Body of pancreas (tissue), 4 donors: ENCODE data around the gene ATXN1. TPM values are rescaled to one million over a fixed set of nuclear protein-coding genes. Genes with fewer than 3 reads are reported as not detected.

ENCODE experiments used
- ATAC-seq: fragments of 150-250 bp; one replicate; pipeline ENCODE4 v1.9.1; 2016
- DNase-seq, 4 donors: peaks; one replicate each; pipeline ENCODE4 v3.0.0-alpha.2; 2019
- H3K27ac ChIP-seq, 4 donors: fragments of 200-600 bp; sonication (generic); 1 replicate in 3 of 4; 2 replicates in 1 of 4; pipeline versions ENCODE4 v1.5.1 to v1.6.1; 2016 to 2019; ENCODE audit warnings: mild to moderate bottlenecking in 1 of 4, mixed read lengths in 1 of 4, moderate library complexity in 1 of 4
- H3K27me3 ChIP-seq, 2 donors: fragments of 200-600 bp; sonication (generic); one replicate each; pipeline ENCODE4 v1.6.0; 2016; ENCODE audit warnings: mild to moderate bottlenecking in 1 of 2
- H3K36me3 ChIP-seq, 2 donors: fragments of 200-600 bp; sonication (generic); replicated peaks in 1 of 2; 2 replicates each; pipeline ENCODE4 v1.5.1; 2016; ENCODE audit warnings: low read depth in 2 of 2; ENCODE audit not compliant: insufficient read depth in 1 of 2
- H3K4me1 ChIP-seq: fragments of 200-600 bp; sonication (generic); one replicate; pipeline ENCODE4 v1.6.0; 2016
- H3K4me3 ChIP-seq, 2 donors: fragments of 200-600 bp; sonication (generic); 1 replicate in 1 of 2; 2 replicates in 1 of 2; pipeline ENCODE4 v1.5.1; 2016 to 2019
- H3K9me3 ChIP-seq, 3 donors: fragments of 200-600 bp; sonication (generic); 1 replicate in 2 of 3; 2 replicates in 1 of 3; pipeline ENCODE4 v1.5.1; 2016
- POLR2A ChIP-seq, 3 donors: fragments of 450-650 bp; IDR thresholded peaks; one replicate each; pipeline ENCODE4 v1.6.1; 2016; ENCODE audit warnings: antibody characterized with exemption in 3 of 3, mild to moderate bottlenecking in 2 of 3
- WGBS, 2 donors: methylation state at CpG; one replicate each; pipeline ENCODE4 v1.1.5; 2017; 5-methylcytosine and 5-hydroxymethylcytosine counted together
- intact Hi-C: fragments of 100-400 bp; cut with DNase I; formaldehyde crosslinking; loops from one replicate; pipeline ENCODE4 v1.15.1; 2023
- total RNA-seq, 2 donors: library from RNA; depleted of rRNA; stranded (reverse); fragments of >200 nt; gene quantifications; one replicate each; pipeline ENCODE4 v1.1.0, GENCODE V29; 2016
- TF ChIP-seq, protein P1 (sequence below), 7 experiments: fragments of 450-650 bp in 4 of 7; fragments of 200-600 bp in 3 of 7; sonication (generic) in 3 of 7; IDR thresholded peaks; one replicate each; pipeline ENCODE4 v1.5.1; 2016 to 2019; ENCODE audit warnings: antibody characterized with exemption in 7 of 7

The ATXN1 gene
- total RNA-seq, 2 donors from 2014 or later, result 24.6 to 24.7 TPM

DNA sequence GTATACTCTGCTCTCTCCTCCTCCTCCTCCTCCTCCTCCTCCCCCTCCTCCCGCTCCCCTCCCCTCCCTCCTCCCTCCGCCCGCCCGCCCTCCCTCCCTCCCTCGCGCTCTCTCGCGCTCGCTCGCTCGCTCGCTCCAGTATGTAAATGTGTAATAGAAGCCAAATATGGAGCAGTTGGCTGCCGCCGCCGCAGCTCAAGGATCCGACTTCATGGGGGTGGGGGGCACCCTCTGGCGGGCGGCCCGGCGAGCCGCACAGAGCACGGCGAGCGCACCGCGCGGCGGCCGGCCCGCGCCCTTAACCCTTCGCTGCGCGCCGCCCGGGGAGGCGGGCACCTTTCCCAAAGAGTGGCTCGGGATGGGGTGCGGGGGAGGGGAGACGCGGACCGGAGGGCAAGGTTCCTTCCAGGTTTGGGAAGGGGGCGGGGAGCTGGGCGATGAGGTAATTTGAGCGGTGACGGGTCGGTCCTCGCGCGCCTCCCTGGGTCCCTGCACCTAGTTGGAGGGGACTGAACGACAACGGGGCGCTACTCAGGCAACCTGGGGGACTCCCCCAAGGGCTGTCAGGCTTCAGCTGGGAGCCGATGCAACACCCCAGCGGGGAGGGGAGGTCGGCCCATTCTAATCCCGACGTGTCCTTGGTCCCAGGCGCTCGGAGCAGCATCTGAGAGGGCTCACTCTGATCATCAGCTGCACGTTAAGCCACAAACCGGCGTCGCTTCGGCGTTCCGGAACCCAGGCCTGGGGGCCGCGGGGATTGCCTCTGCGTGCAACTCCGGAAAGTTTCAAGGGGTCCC lies 409 bp upstream of the ATXN1 start:
- DNase-seq (peak; percentile 92 to 94 (median 93)), ATAC-seq (peak; percentile 69)
- Histone ChIP-seq H3K27ac (peak overlapping the region; percentile 93 to 99 (median 97)), H3K27me3 (no peaks in the 10 kb centered on the region), H3K4me3 (peak overlapping the region; percentile 58 to 60), H3K4me1 (peaks cover 12% of the 10 kb centered on the region), H3K36me3 (no peaks in the 10 kb centered on the region), H3K9me3 (no peaks in the 10 kb centered on the region)
- intact Hi-C loops, result no loop called here
- WGBS, 2 donors, result 0% methylated on average over 3 to 39 of the region's 71 CpGs
- peak; percentile 70 to 82 (median 75) for TF ChIP-seq POLR2A (IDR thresholded peaks at IDR 0.05)
- TF ChIP-seq, protein P1, sequence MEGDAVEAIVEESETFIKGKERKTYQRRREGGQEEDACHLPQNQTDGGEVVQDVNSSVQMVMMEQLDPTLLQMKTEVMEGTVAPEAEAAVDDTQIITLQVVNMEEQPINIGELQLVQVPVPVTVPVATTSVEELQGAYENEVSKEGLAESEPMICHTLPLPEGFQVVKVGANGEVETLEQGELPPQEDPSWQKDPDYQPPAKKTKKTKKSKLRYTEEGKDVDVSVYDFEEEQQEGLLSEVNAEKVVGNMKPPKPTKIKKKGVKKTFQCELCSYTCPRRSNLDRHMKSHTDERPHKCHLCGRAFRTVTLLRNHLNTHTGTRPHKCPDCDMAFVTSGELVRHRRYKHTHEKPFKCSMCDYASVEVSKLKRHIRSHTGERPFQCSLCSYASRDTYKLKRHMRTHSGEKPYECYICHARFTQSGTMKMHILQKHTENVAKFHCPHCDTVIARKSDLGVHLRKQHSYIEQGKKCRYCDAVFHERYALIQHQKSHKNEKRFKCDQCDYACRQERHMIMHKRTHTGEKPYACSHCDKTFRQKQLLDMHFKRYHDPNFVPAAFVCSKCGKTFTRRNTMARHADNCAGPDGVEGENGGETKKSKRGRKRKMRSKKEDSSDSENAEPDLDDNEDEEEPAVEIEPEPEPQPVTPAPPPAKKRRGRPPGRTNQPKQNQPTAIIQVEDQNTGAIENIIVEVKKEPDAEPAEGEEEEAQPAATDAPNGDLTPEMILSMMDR (IDR thresholded peaks at IDR 0.05), result peak in 3 of 7 experiments; percentile 5 to 49 (median 42)

GRCh38 chr6:16759646-16760515 lies 1.4 kb downstream of the ATXN1 start:
- H3K36me3 ChIP-seq, result no peaks in the 10 kb centered on the region
- ATAC-seq (peak; percentile 58), DNase-seq (peak; percentile 85 to 90 (median 89))
- no peaks in the 10 kb centered on the region for H3K9me3 ChIP-seq
- TF ChIP-seq, protein P1 (IDR thresholded peaks at IDR 0.05), result peak in 4 of 7 experiments; percentile 13 to 26 (median 22)
- TF ChIP-seq POLR2A (IDR thresholded peaks at IDR 0.05), result peak; percentile 93 to 96 (median 95)
- 0% methylated on average over 45 to 87 of the region's 87 CpGs for WGBS, 2 donors
- intact Hi-C loops, result loop anchor here (5.0 kb wide), 1 partner anchor 423 kb away; no protein-coding TSS in a partner anchor
- H3K27ac ChIP-seq, result peak overlapping the region; percentile 93 to 99 (median 97)
- peaks cover 18% of the 10 kb centered on the region for H3K4me1 ChIP-seq
- H3K27me3 ChIP-seq, result no peaks in the 10 kb centered on the region
- peak overlapping the region; percentile 60 to 73 for H3K4me3 ChIP-seq

DNA sequence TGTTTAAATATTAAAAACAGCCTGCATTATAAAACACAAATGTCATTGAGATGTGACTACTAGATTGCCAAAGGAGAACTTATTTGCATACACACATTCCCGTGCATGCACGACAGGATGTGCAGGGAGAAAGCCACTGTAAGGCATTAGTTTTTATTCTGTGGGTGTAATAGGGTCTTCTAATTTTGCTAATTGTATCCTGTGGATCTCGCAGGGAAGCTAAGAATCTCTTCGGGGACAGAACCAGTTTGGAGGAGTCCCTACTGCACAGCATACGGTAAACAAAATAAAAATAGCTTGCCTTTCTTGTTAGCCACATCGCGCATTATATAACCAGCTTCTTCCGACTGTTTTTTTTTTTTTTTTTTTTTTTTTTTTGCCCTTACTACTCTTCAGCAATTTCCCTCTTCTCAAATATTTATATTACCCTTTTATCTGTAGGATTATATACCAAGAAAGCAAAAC lies 2.0 kb downstream of the ATXN1 start:
- H3K27ac ChIP-seq, result peak overlapping the region in 3 of 4 donors; percentile 93 to 99 (median 97)
- H3K27me3 ChIP-seq, result no peaks in the 10 kb centered on the region
- WGBS, 2 donors, result 1% methylated on average over 8 of the region's 8 CpGs
- no peaks in the 10 kb centered on the region for H3K36me3 ChIP-seq
- DNase-seq (peak in 2 of 4 donors; percentile 26 to 27), ATAC-seq (no peak)
- no peaks in the 10 kb centered on the region for H3K9me3 ChIP-seq
- intact Hi-C loops, result loop anchor here (5.0 kb wide), 1 partner anchor 422 kb away; no protein-coding TSS in a partner anchor
- peak overlapping the region; percentile 60 to 73 for H3K4me3 ChIP-seq
- TF ChIP-seq POLR2A (IDR thresholded peaks at IDR 0.05), result no peak
- TF ChIP-seq, protein P1 (IDR thresholded peaks at IDR 0.05), result no peak
- H3K4me1 ChIP-seq, result peaks cover 24% of the 10 kb centered on the region

DNA sequence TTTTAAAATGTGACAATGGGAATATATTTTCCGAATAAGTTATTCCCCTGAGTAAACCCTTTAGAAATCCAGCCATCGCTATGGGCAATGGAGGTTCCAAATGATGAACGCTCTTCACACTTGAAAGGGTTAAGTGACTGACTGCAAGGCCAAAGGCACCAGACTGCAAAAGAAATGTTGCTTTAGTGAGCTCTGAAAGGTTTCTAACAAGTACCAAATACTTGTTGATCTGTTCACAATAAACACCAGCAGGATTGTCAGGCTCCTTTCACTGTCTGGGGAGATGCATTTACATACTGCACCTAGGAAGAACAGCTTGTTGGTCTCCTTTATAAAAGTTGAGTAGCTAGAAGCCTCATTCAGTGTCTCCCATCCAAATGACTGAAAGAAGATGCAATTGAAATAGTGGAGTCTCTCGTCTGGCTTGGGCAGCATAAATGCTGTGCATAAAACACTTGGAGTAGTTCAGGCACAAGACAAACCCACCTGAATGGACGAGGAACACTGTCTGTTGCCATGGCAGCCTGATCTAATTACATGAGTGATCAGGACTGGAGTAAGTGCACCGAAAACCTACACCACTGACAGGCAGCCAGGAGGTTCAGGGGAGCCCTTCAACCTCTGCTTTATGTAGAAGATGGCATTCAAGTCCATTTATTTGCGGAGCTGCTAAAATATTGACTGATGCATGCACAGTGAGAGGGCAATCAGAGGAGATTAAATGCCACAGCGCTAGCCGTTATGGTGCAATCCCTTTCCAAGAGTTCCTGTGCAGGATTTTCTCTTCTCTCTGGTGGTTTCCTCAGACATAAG lies 2.9 kb downstream of the ATXN1 start:
- intact Hi-C loops, result loop anchor here (5.0 kb wide), 1 partner anchor 421 kb away; no protein-coding TSS in a partner anchor
- 38 to 39% methylated on average over 9 of the region's 9 CpGs for WGBS, 2 donors
- Histone ChIP-seq H3K27ac (peak overlapping the region in 3 of 4 donors; percentile 93 to 99 (median 97)), H3K4me3 (no peak overlapping the region), H3K36me3 (no peaks in the 10 kb centered on the region), H3K9me3 (no peaks in the 10 kb centered on the region), H3K4me1 (peaks cover 26% of the 10 kb centered on the region), H3K27me3 (no peaks in the 10 kb centered on the region)
- DNase-seq, result peak in 1 of 4 donors; percentile 26
- TF ChIP-seq, protein P1 (IDR thresholded peaks at IDR 0.05), result no peak
- no peak for TF ChIP-seq POLR2A (IDR thresholded peaks at IDR 0.05)
- ATAC-seq, result no peak
